ENCODE data around the gene KCNJ18.
"Not testable (repeated sequence)": the region's sequence is repeated elsewhere in the genome, so short reads cannot be mapped to it uniquely, and the experiment has no call there.

KCNJ18 gene

DNA sequence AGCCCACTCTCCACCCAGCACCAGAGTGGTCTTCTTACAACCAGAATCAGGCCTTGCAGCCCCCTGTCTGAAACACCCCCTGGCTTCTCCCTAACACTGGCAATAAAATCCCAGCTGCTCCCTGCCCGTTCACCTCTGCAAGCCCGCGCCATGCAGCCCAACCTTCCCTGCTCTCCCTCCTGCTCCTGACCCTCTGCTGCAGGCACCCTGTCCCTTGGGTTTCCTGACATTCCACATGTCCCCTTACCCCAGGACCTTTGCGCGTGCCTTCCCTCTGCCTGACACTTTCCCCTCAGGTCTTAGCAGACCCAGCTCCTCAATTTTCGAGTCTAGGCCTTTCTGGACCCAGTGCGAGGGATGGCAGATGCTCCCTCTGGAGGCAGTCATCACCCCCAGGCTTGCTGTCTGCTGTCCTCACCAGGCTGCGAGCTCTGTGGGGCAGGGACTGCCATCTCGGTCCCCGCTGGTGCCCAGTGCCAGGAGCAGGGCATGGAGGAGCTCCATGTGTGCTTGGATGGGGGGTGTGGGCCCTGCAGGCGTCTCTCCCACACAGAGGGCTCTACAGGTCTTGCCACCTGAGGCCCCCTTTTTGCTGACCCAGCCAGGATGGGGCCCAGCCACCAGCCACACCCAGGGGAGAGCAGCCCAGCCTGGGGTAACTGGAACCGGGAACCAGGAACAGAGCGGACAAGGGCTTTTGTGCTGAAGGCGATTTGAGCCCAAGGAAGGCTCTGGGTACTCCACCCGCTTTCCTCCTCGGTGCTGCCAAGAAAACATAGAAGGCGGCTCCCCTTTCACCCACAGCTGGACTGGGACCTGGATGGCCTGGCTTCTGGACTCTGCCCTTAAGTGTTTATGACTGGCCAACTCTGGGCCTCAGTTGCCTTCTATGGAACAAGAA lies 15.6 kb downstream of the KCNJ18 start:
- H3K27me3 ChIP-seq (ENCODE audit: low read depth); H3K9me3 ChIP-seq; DNase-seq (ENCODE audit: low spot score in 2 of 2); in situ Hi-C loops (cut with MboI; ENCODE audit: low sequenced_read_pairs); H3K36me3 ChIP-seq (replicated peaks); H3K4me1 ChIP-seq; H3K4me3 ChIP-seq: not testable (repeated sequence)

DNA sequence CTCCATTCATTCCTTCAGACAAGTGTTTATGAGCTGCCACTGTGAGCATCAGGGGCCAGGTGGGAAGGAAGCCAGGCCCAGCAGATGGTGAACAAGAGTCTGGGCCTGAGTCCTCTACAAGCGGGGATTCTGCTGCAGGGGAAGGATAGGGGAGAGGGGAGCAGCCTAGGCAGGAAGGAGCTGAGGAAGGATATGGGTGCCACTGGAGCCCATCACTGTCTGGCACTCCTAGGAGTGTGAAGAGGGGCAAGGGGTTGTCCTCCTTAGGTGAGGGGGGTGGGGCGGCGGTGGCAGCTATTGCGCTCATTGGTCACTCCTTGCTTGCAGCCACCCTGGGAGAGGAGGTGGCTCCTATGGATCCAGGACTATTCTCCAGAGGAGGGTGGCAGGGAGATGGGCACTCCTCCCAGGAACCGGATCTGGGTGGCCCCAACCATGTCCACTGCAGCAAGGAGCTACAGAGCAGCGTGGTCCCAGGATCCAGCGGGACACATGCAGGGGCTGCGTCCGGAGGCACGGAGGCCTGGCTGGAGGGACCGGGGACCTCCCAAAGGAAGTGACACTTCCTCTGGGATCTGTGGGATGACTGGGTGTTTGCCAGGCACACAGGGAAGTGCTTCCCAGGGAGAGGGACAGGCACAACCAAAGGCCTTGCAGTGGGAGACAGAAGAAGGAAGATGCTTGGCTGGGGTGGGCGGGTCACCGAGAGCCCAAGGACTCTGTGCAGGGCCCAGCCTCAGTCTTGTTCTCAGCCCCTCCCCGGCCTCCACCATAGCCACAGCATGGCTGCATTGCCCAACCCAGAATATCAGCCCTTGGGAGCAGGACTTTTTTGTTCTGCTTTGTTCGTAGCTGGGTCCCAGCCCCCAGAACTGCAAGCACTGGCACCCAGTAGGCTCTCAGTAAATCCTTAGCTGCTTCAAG lies 16.6 kb downstream of the KCNJ18 start:
- H3K4me3 ChIP-seq; H3K27me3 ChIP-seq (ENCODE audit: low read depth); H3K4me1 ChIP-seq; in situ Hi-C loops (cut with MboI; ENCODE audit: low sequenced_read_pairs); H3K9me3 ChIP-seq; H3K36me3 ChIP-seq (replicated peaks); DNase-seq (ENCODE audit: low spot score in 2 of 2): not testable (repeated sequence)

DNA sequence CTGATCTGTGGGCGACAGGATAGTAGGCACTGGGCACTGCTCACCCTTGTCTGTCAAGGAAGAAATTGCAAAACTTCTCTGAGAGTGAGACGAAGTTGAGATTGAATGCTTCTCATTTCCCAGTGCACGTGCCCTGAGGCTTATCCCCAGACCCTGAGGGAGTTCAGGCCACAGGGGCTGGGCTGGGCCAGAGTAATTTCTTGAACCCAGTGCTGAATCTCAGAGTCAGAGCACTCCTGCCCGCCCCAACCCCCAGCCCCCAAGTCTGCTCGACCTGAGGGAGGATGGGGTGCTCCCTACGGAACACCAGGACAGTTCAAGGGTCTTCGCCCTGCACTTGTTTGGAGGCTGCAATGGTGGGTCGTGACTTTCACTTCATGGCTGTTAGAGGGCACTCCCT lies 17.7 kb downstream of the KCNJ18 start:
- H3K27me3 ChIP-seq (ENCODE audit: low read depth); H3K9me3 ChIP-seq; H3K4me3 ChIP-seq; H3K4me1 ChIP-seq; in situ Hi-C loops (cut with MboI; ENCODE audit: low sequenced_read_pairs); DNase-seq (ENCODE audit: low spot score in 2 of 2); H3K36me3 ChIP-seq (replicated peaks): not testable (repeated sequence)

DNA sequence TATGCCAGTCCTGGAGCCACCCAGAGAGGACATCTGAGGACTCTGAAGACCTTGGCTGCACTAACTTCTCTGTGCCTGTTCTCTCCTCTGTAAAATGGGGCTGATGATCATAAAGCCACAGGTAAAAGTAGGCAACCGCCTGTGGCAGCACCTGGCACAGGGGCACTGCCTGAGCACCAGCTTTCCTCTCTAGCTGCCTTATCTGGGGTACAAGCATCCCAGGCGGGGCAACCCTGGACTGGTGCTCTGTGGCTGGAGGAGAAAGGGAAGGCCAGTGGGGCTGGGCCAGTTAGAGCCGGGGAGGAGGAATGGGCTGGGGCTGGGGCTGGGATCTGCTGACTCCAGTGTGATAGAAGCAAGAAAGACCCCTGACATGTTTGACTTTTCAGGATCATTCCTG lies 18.2 kb downstream of the KCNJ18 start:
- H3K4me1 ChIP-seq; DNase-seq (ENCODE audit: low spot score in 2 of 2); H3K9me3 ChIP-seq; in situ Hi-C loops (cut with MboI; ENCODE audit: low sequenced_read_pairs); H3K27me3 ChIP-seq (ENCODE audit: low read depth); H3K4me3 ChIP-seq; H3K36me3 ChIP-seq (replicated peaks): not testable (repeated sequence)

DNA sequence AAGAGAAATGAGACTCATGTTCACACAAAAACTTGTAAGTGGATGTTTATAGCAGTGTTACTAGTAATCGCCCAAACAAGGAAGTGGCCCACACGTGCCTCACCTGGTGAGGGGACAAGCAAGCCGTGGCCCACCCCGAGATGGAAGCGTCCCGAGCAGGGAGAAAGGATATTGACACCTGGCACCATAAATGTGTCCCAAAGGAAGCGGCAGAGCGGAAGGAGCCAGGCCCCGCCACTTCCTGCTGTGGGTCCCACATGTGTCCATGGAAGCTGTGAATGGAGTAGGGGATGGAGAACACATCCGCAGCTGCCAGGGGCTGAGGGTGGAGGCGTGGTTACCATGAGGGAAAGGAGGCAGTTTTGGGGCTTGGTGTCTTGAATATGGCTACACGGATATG lies 18.9 kb downstream of the KCNJ18 start:
- no peaks in the 10 kb centered on the region for H3K9me3 ChIP-seq
- H3K4me3 ChIP-seq = no peak overlapping the region
- no peaks in the 10 kb centered on the region for H3K27me3 ChIP-seq (ENCODE audit: low read depth)
- no peak for DNase-seq (ENCODE audit: low spot score in 2 of 2)
- no peaks in the 10 kb centered on the region for H3K4me1 ChIP-seq
- no peaks in the 10 kb centered on the region for H3K36me3 ChIP-seq (replicated peaks)
- in situ Hi-C loops (cut with MboI; ENCODE audit: low sequenced_read_pairs) = no loop called here

DNA sequence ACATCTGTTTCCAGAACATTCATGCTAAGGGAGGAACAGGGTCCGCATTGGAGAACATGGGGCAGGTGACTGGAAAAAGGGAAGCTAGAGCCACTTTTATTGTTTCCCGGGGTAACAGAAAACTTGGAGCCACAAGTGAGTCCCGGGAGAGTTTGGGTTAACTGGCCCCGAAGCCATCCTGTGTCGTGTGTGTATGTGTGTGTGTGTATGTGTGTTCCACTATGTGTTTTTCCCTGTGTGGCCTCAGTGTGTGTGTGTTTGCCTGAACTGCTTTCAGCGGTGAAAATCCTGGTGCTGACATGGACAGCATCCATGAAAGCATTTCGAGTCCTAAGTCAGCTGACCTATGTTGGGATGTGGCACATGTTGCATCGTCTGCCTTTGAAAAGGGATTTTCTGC lies 20.7 kb downstream of the KCNJ18 start:
- in situ Hi-C loops (cut with MboI; ENCODE audit: low sequenced_read_pairs); H3K36me3 ChIP-seq (replicated peaks); H3K27me3 ChIP-seq (ENCODE audit: low read depth); DNase-seq (ENCODE audit: low spot score in 2 of 2); H3K9me3 ChIP-seq; H3K4me3 ChIP-seq; H3K4me1 ChIP-seq: not testable (repeated sequence)

DNA sequence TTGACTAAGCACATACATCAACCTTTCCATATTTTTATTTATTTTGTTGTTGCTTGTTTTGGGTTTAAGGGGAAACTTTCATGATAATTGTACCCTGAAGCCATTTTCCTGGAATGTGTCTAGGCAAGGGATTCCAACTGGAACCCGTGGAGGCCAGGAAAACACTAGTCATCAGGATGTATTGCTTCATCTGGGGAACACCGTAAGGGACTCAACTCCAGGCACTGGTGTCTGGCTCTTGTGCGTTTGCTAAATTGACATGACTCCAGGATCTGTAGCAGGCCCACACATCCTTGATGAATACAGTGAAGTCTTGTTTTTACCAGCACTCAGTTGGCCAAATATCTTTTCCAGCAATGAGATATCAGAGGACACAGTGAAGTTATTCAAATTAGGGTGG lies 21.3 kb downstream of the KCNJ18 start:
- H3K4me1 ChIP-seq; DNase-seq (ENCODE audit: low spot score in 2 of 2); H3K27me3 ChIP-seq (ENCODE audit: low read depth); H3K36me3 ChIP-seq (replicated peaks); in situ Hi-C loops (cut with MboI; ENCODE audit: low sequenced_read_pairs); H3K9me3 ChIP-seq; H3K4me3 ChIP-seq: not testable (repeated sequence)

DNA sequence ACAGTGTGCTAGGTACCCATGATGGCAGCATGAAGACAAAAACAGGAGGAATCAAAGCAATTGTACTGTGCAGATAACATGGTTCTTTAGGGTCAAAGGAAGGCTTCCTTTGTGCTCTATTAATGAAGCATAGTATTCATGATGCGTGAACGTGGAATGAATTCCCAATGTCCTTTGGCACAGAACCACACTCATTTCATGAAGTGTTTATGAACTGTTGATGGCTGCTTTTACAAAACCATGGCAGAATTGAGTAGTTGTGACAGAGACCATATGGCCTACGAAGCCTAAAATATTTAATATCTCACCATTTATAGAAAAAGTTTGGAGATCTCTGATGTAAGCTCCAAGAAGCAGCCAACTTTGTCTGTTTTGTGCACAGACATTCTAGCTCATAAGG lies 22.4 kb downstream of the KCNJ18 start:
- H3K9me3 ChIP-seq; DNase-seq (ENCODE audit: low spot score in 2 of 2); in situ Hi-C loops (cut with MboI; ENCODE audit: low sequenced_read_pairs): not testable (repeated sequence)

DNA sequence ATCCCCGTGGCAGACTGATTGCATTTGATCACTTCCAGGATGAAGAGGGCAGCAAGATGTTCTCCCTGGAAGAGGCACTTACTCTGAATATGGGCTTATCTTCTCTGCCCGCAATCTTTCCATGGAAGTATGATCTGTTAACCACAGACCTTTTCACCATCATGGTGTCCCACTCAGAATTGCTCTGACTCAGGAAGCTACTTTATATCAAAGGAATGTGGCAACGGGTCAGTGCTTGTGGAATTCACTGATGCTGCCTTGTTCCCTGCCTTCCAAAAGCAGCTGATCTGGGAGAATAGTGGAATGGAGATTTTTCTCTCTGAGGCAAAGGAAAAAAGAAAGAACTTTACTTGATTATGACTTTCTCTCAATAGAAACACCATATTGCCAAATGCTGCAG lies 23.6 kb downstream of the KCNJ18 start:
- DNase-seq (ENCODE audit: low spot score in 2 of 2); H3K9me3 ChIP-seq; H3K4me3 ChIP-seq; H3K4me1 ChIP-seq; H3K36me3 ChIP-seq (replicated peaks); in situ Hi-C loops (cut with MboI; ENCODE audit: low sequenced_read_pairs); H3K27me3 ChIP-seq (ENCODE audit: low read depth): not testable (repeated sequence)

More for the DNA sequence above, 22.4 kb downstream of the KCNJ18 start:
- H3K4me3 ChIP-seq; H3K27me3 ChIP-seq (ENCODE audit: low read depth); H3K4me1 ChIP-seq; H3K36me3 ChIP-seq (replicated peaks): not testable (repeated sequence)

DNA sequence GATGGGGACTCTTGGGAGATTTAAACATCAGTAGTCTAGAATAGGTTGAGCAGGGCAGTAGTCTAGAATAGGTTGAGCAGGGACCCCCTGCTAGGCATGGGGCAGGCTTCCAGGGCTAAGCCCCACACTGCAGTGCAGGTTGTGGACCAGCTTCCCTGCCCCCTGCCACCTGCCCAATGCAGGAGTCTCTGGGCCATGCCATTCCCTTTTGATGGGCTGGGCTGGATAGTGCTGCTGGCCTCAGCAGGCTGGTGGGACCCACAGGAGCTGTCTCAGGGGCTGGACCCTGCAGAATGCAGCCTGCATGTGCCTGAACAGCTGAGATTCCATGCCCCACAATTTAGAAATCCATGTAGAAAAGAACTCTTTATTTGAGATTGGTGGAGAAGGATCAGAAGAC lies 26.6 kb downstream of the KCNJ18 start:
- H3K27me3 ChIP-seq (ENCODE audit: low read depth); DNase-seq (ENCODE audit: low spot score in 2 of 2); in situ Hi-C loops (cut with MboI; ENCODE audit: low sequenced_read_pairs); H3K36me3 ChIP-seq (replicated peaks); H3K4me1 ChIP-seq; H3K9me3 ChIP-seq; H3K4me3 ChIP-seq: not testable (repeated sequence)

DNA sequence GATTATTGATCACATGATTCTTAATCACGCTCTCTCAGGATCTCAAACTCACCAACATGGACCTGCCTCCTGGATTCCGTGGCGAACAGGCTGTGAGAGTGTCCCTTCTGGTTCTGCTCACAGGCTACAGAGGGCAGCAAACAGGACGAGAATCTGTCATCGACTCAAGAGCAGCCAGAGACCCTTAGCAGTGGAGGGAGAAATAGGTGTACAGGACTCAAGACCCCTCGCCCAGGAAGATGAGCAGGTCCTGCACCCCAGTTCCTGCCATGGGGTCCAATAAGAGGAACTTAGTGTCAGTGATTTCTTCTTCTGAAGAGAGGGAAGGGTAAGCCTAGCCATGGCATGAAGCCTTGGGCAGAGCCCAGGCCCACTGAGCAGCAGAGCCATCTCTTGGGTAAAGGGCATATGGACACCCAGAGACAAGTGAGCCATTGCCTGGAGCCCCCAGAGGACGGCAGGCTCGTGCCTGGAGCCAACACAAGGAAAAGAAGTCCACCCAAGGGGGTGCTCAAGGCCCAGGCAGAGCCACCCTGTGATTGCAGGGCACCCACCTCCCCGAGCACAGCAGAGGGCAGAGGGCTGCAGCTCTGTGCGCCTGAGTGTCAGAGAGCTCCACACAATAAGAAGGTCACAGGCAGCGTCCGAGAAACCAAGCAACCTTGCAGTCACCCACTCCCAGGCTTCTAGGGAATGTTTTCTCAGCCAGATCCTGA lies 27.3 kb downstream of the KCNJ18 start:
- H3K27me3 ChIP-seq (ENCODE audit: low read depth); DNase-seq (ENCODE audit: low spot score in 2 of 2); in situ Hi-C loops (cut with MboI; ENCODE audit: low sequenced_read_pairs); H3K36me3 ChIP-seq (replicated peaks); H3K4me1 ChIP-seq; H3K9me3 ChIP-seq; H3K4me3 ChIP-seq: not testable (repeated sequence)

DNA sequence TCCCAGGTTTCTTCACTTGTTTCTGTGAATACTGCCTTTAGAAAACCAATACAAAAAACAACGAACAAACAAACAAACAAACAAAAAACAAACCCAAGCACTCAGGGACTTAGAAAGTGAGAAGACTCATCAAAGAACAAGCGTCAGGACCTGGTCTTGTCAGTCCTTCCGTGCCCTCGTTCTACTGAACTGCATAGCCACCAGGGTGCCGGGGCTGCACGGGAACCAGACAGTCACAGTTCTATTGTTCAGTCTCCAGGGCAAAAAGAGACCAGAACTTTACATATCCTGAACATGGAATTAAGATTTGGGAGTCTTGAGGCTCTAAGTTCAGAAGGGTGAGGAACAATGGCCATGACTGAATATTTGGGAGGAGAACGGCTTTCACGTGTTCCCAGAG lies 28.2 kb downstream of the KCNJ18 start:
- in situ Hi-C loops (cut with MboI; ENCODE audit: low sequenced_read_pairs) = not testable (repeated sequence)

DNA sequence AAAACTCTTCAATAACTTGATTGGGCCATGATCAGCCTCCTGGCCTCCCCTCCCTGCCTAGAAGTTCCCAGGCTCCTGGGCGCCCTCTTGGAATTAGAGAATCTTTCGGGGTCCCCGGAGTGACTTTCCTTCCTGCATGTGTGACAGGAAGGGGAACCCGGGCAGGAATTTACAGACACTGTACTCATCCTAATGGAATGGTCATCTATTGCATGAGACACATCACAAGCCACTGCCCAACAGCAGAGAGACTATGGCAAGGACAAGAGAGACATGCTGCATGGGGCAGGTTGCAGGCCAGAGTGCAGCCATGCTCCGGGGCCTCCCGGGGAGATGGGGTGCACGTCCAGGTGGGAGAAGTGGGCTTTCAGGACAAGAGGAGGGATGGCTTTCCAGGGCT lies 29.9 kb downstream of the KCNJ18 start:
- H3K4me3 ChIP-seq; H3K27me3 ChIP-seq (ENCODE audit: low read depth); in situ Hi-C loops (cut with MboI; ENCODE audit: low sequenced_read_pairs); H3K36me3 ChIP-seq (replicated peaks); DNase-seq (ENCODE audit: low spot score in 2 of 2); H3K9me3 ChIP-seq; H3K4me1 ChIP-seq: not testable (repeated sequence)

More for the DNA sequence above, 28.2 kb downstream of the KCNJ18 start:
- not testable (repeated sequence) for H3K9me3 ChIP-seq; H3K36me3 ChIP-seq (replicated peaks); H3K27me3 ChIP-seq (ENCODE audit: low read depth); DNase-seq (ENCODE audit: low spot score in 2 of 2); H3K4me3 ChIP-seq; H3K4me1 ChIP-seq
